Panc1 (cell line): Measurements from ENCODE around the gene THBS2. TPM values are rescaled to one million over a fixed set of nuclear protein-coding genes. Genes with fewer than 3 reads are reported as not detected.

Experiments
- ATAC-seq: fragments of 200-7000 bp; cut with Tn5 transposase; 2 replicates; pipeline ENCODE4 v1.9.1; 2020; ENCODE audit warnings: mild to moderate bottlenecking, moderate library complexity
- BruUV-seq: library from RNA; stranded (reverse); fragments of 400-500 nt; replicated peaks from 2 replicates; lab custom pipeline; 2021; lab: Mats Ljungman, UMichigan
- CTCF ChIA-PET: fragments of 300-600 bp; sonication (Branson Sonifier 250); formaldehyde crosslinking; loops from one replicate; lab custom pipeline; 2022; ENCODE audit warnings: antibody characterized with exemption; lab: Charles Lee
- POLR2A ChIA-PET: fragments of 300-600 bp; sonication (Branson Sonifier 250); formaldehyde crosslinking; loops from one replicate; lab custom pipeline; 2022; ENCODE audit warnings: antibody characterized with exemption; lab: Charles Lee
- DNase-seq: peaks from one replicate; pipeline ENCODE4 v3.0.0-alpha.2; 2010; ENCODE audit warnings: low read depth, low spot score
- H3K27ac ChIP-seq: 2 replicates; pipeline ENCODE4 v1.5.1; 2011; ENCODE audit warnings: mild to moderate bottlenecking, low read length, inconsistent platforms
- H3K27me3 ChIP-seq: fragments of 200-500 bp; sonication (Bioruptor generic); 2 replicates; pipeline ENCODE4 v1.6.0; 2014; ENCODE audit warnings: low read length, inconsistent platforms; ENCODE audit not compliant: control insufficient read depth, insufficient read depth
- H3K36me3 ChIP-seq: fragments of 200-500 bp; sonication (Bioruptor generic); 2 replicates; pipeline ENCODE4 v1.5.1; 2014; ENCODE audit warnings: inconsistent platforms, mild to moderate bottlenecking, low read length, moderate library complexity; ENCODE audit not compliant: control insufficient read depth, insufficient read depth
- H3K4me1 ChIP-seq: 2 replicates; pipeline ENCODE4 v1.5.1; 2011; ENCODE audit warnings: inconsistent platforms, mild to moderate bottlenecking, low read length, moderate library complexity; ENCODE audit not compliant: control insufficient read depth, insufficient read depth
- H3K4me3 ChIP-seq, 2 experiments: 2 replicates each; pipeline ENCODE4 v1.5.1; 2011 to 2012; ENCODE audit warnings: low read depth in 2 of 2, low read length in 2 of 2, mild to moderate bottlenecking in 2 of 2, inconsistent platforms in 1 of 2, moderate library complexity in 1 of 2
- H3K9me3 ChIP-seq: fragments of 200-500 bp; sonication (Bioruptor generic); 2 replicates; pipeline ENCODE4 v1.5.1; 2014; ENCODE audit warnings: low read depth, mild to moderate bottlenecking, inconsistent platforms, low read length, moderate library complexity; ENCODE audit not compliant: control insufficient read depth, insufficient read depth
- CTCF ChIP-seq: fragments of 450-650 bp; IDR thresholded peaks from 2 replicates; pipeline ENCODE4 v1.5.1; 2017; ENCODE audit warnings: mild to moderate bottlenecking
- POLR2AphosphoS5 ChIP-seq: IDR thresholded peaks from 2 replicates; pipeline ENCODE4 v1.6.1; 2012; ENCODE audit warnings: mild to moderate bottlenecking, low read depth, low read length, moderate library complexity
- SIN3A ChIP-seq: IDR thresholded peaks from 2 replicates; pipeline ENCODE4 v1.6.1; 2012; ENCODE audit warnings: low read depth, mild to moderate bottlenecking, low read length, moderate library complexity, borderline replicate concordance; ENCODE audit not compliant: insufficient read depth
- TCF7L2 ChIP-seq: IDR thresholded peaks from 2 replicates; pipeline ENCODE4 v1.6.1; 2011; ENCODE audit warnings: mild to moderate bottlenecking, low read depth, low read length, inconsistent platforms
- in situ Hi-C: cut with HindIII; loops from 2 replicates; pipeline ENCODE4 v1.10.0; 2016; ENCODE audit warnings: low sequenced_read_pairs, low pct_unique_long_range_greater_than_20kb
- intact Hi-C: fragments of 100-400 bp; cut with micrococcal nuclease; formaldehyde crosslinking; loops from one replicate; pipeline ENCODE4 v1.10.0; 2022; ENCODE audit not compliant: unreplicated experiment
- total RNA-seq: library from RNA; stranded (reverse); gene quantifications from one replicate; pipeline ENCODE4 v1.2.1, GENCODE V29; 2021; ENCODE audit not compliant: unreplicated experiment
- TF ChIP-seq, protein P1 (sequence below), 2 experiments: IDR thresholded peaks; 2 replicates each; pipeline ENCODE4 v1.6.1; 2011 to 2012; ENCODE audit warnings: low read depth in 2 of 2, control low read depth in 1 of 2, low read length in 1 of 2, mild to moderate bottlenecking in 1 of 2, moderate library complexity in 1 of 2; ENCODE audit not compliant: insufficient read depth in 1 of 2

The THBS2 gene
- total RNA-seq, 1 experiment from 2014 or later = 0.05 TPM

DNA sequence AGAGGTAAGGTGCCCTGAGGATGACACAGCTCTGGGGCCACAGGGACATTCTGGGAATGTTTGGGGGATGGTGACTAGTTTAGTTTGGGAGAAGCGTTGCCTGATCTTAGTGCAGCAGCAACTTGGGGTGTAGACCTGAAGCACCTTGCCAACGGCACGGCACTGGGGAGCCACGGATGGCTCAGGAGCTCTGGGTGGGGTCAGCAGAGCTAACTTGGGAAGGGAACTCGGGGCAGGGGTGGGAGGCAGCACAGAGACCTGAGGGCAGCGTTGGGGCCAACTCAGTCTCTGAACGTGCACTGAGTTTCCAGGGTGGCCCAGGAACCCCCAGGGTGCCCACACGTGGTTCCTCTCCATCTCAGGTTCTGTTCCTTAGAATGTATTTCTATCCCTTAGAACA lies 14.9 kb downstream of the THBS2 start:
- in situ Hi-C loops (no loop called here), intact Hi-C loops (no loop called here)
- Histone ChIP-seq H3K9me3 (no peaks in the 10 kb centered on the region), H3K27ac (no peak overlapping the region), H3K27me3 (no peaks in the 10 kb centered on the region), H3K4me3 (no peak overlapping the region), H3K36me3 (no peaks in the 10 kb centered on the region), H3K4me1 (no peaks in the 10 kb centered on the region)
- TF ChIP-seq SIN3A (no peak), POLR2AphosphoS5 (no peak), TCF7L2 (no peak), CTCF (no peak)
- TF ChIP-seq, protein P1, sequence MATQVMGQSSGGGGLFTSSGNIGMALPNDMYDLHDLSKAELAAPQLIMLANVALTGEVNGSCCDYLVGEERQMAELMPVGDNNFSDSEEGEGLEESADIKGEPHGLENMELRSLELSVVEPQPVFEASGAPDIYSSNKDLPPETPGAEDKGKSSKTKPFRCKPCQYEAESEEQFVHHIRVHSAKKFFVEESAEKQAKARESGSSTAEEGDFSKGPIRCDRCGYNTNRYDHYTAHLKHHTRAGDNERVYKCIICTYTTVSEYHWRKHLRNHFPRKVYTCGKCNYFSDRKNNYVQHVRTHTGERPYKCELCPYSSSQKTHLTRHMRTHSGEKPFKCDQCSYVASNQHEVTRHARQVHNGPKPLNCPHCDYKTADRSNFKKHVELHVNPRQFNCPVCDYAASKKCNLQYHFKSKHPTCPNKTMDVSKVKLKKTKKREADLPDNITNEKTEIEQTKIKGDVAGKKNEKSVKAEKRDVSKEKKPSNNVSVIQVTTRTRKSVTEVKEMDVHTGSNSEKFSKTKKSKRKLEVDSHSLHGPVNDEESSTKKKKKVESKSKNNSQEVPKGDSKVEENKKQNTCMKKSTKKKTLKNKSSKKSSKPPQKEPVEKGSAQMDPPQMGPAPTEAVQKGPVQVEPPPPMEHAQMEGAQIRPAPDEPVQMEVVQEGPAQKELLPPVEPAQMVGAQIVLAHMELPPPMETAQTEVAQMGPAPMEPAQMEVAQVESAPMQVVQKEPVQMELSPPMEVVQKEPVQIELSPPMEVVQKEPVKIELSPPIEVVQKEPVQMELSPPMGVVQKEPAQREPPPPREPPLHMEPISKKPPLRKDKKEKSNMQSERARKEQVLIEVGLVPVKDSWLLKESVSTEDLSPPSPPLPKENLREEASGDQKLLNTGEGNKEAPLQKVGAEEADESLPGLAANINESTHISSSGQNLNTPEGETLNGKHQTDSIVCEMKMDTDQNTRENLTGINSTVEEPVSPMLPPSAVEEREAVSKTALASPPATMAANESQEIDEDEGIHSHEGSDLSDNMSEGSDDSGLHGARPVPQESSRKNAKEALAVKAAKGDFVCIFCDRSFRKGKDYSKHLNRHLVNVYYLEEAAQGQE (IDR thresholded peaks at IDR 0.05; ENCODE audit: insufficient read depth in 1 of 2, low read depth in 2 of 2, low read length in 1 of 2) = no peak
- no TSS peak for BruUV-seq
- DNase-seq = no peak
- POLR2A ChIA-PET = no interaction called here
- no peak for ATAC-seq
- CTCF ChIA-PET = no interaction called here

GRCh38 chr6:169237496-169238134 lies 16.0 kb downstream of the THBS2 start:
- Histone ChIP-seq H3K4me3 (no peak overlapping the region), H3K9me3 (no peaks in the 10 kb centered on the region), H3K27me3 (no peaks in the 10 kb centered on the region), H3K27ac (no peak overlapping the region), H3K36me3 (no peaks in the 10 kb centered on the region), H3K4me1 (no peaks in the 10 kb centered on the region)
- CTCF ChIA-PET = no interaction called here
- ATAC-seq (no peak), DNase-seq (no peak)
- in situ Hi-C loops (no loop called here), intact Hi-C loops (no loop called here)
- POLR2A ChIA-PET = interaction anchor here (0.7 kb wide), 1 partner anchor 548 kb away, joined by 3 read pairs; no protein-coding TSS in a partner anchor
- BruUV-seq = no TSS peak
- TF ChIP-seq SIN3A (no peak), TCF7L2 (no peak), CTCF (no peak), POLR2AphosphoS5 (no peak)
- TF ChIP-seq, protein P1 (IDR thresholded peaks at IDR 0.05; ENCODE audit: insufficient read depth in 1 of 2, low read depth in 2 of 2, low read length in 1 of 2) = no peak
